Jurkat, Clone E6-1 (cell line): Measurements from ENCODE around the gene QRFP.
"Not testable (repeated sequence)": the region's sequence is repeated elsewhere in the genome, so short reads cannot be mapped to it uniquely, and the experiment has no call there.

Source experiments
- DNase-seq: peaks from one replicate; pipeline ENCODE4 v3.0.0-alpha.2; 2011; ENCODE audit warnings: low read depth, low spot score
- H3K4me3 ChIP-seq: 2 replicates; pipeline ENCODE4 v1.5.1; 2011; ENCODE audit warnings: mild to moderate bottlenecking, low read length, control low read depth, moderate library complexity

Gene QRFP

GRCh38 chr9:130921989-130922892 lies 25.6 kb upstream of the QRFP start:
- no peak overlapping the region for H3K4me3 ChIP-seq
- no peak for DNase-seq

GRCh38 chr9:130921300-130921988 lies 24.8 kb upstream of the QRFP start:
- DNase-seq = no peak
- no peak overlapping the region for H3K4me3 ChIP-seq

GRCh38 chr9:130920762-130921299 lies 24.2 kb upstream of the QRFP start:
- DNase-seq = no peak
- no peak overlapping the region for H3K4me3 ChIP-seq

GRCh38 chr9:130920233-130920632 lies 23.6 kb upstream of the QRFP start:
- no peak overlapping the region for H3K4me3 ChIP-seq
- DNase-seq = no peak

- no peak overlapping the region for H3K4me3 ChIP-seq
- DNase-seq = no peak
These were observed 23.0 kb upstream of the QRFP start for GRCh38 chr9:130919559-130920145.

GRCh38 chr9:130918826-130919558 lies 22.4 kb upstream of the QRFP start:
- no peak overlapping the region for H3K4me3 ChIP-seq
- DNase-seq = no peak

GRCh38 chr9:130918101-130918825 lies 21.7 kb upstream of the QRFP start:
- no peak for DNase-seq
- H3K4me3 ChIP-seq = no peak overlapping the region

- no peak overlapping the region for H3K4me3 ChIP-seq
- DNase-seq = no peak
These were observed 20.8 kb upstream of the QRFP start for GRCh38 chr9:130917168-130917960.

GRCh38 chr9:130915096-130915447 lies 18.5 kb upstream of the QRFP start:
- H3K4me3 ChIP-seq = no peak overlapping the region
- no peak for DNase-seq

- no peak for DNase-seq
These were observed 17.9 kb upstream of the QRFP start for GRCh38 chr9:130914417-130915095.

GRCh38 chr9:130913599-130914416 lies 17.2 kb upstream of the QRFP start:
- H3K4me3 ChIP-seq = no peak overlapping the region
- no peak for DNase-seq

More at GRCh38 chr9:130914417-130915095, 17.9 kb upstream of the QRFP start:
- H3K4me3 ChIP-seq = no peak overlapping the region

GRCh38 chr9:130912932-130913598 lies 16.5 kb upstream of the QRFP start:
- no peak for DNase-seq
- H3K4me3 ChIP-seq = no peak overlapping the region

- no peak overlapping the region for H3K4me3 ChIP-seq
- no peak for DNase-seq
These were observed 14.8 kb upstream of the QRFP start for GRCh38 chr9:130911254-130912049.

GRCh38 chr9:130910670-130911069 lies 14.1 kb upstream of the QRFP start:
- not testable (repeated sequence) for H3K4me3 ChIP-seq
- DNase-seq = peak; percentile 12

GRCh38 chr9:130910041-130910440 lies 13.4 kb upstream of the QRFP start:
- not testable (repeated sequence) for H3K4me3 ChIP-seq, DNase-seq
